Ovary (tissue), 3 donors: ENCODE measurements around the gene TRPC6.

ENCODE experiments used
- EP300 ChIP-seq: sonication (generic); formaldehyde crosslinking; IDR thresholded peaks from one replicate; pipeline ENCODE4 v1.6.1; 2017; ENCODE audit warnings: antibody characterized with exemption
- POLR2A ChIP-seq: fragments of 450-650 bp; IDR thresholded peaks from one replicate; pipeline ENCODE4 v1.6.1; 2017; ENCODE audit warnings: antibody characterized with exemption, mild to moderate bottlenecking, moderate library complexity
- TF ChIP-seq, protein P1 (sequence below), 3 donors: fragments of 450-650 bp in 2 of 3; fragments of 200-600 bp in 1 of 3; IDR thresholded peaks; one replicate each; pipeline versions ENCODE4 v1.5.1 to v1.8.0; 2016 to 2022; ENCODE audit warnings: antibody characterized with exemption in 3 of 3, mild to moderate bottlenecking in 1 of 3
- donor health status: DM: no; HTN: no; CAD: no.

DNA sequence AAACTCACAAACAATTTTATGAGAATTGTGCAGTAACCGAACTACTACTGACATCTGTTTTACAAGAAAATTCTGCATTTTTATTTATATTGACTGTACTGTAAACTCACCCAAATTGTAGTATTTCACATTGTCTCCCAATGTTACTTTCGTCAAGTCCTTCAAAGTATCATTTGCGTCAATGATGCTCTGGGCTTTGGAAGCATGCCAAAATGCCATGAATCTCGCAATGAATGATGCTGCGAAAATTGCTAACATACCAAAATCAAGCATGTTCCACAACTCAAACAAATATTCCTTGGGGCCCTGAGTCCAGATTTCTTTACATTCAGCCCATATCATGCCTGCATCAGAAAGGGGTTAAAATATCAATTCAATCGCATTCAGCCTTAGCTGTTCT lies 107.6 kb downstream of the TRPC6 start:
- TF ChIP-seq, protein P1, sequence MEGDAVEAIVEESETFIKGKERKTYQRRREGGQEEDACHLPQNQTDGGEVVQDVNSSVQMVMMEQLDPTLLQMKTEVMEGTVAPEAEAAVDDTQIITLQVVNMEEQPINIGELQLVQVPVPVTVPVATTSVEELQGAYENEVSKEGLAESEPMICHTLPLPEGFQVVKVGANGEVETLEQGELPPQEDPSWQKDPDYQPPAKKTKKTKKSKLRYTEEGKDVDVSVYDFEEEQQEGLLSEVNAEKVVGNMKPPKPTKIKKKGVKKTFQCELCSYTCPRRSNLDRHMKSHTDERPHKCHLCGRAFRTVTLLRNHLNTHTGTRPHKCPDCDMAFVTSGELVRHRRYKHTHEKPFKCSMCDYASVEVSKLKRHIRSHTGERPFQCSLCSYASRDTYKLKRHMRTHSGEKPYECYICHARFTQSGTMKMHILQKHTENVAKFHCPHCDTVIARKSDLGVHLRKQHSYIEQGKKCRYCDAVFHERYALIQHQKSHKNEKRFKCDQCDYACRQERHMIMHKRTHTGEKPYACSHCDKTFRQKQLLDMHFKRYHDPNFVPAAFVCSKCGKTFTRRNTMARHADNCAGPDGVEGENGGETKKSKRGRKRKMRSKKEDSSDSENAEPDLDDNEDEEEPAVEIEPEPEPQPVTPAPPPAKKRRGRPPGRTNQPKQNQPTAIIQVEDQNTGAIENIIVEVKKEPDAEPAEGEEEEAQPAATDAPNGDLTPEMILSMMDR (IDR thresholded peaks at IDR 0.05) = no peak
- TF ChIP-seq EP300 (no peak), POLR2A (no peak)
